Measurements from ENCODE around the gene ESPNL.

The ESPNL gene

GRCh38 chr2:238142382-238143205, 42.5 kb downstream of the ESPNL start:
- no peak for DNase-seq

DNA sequence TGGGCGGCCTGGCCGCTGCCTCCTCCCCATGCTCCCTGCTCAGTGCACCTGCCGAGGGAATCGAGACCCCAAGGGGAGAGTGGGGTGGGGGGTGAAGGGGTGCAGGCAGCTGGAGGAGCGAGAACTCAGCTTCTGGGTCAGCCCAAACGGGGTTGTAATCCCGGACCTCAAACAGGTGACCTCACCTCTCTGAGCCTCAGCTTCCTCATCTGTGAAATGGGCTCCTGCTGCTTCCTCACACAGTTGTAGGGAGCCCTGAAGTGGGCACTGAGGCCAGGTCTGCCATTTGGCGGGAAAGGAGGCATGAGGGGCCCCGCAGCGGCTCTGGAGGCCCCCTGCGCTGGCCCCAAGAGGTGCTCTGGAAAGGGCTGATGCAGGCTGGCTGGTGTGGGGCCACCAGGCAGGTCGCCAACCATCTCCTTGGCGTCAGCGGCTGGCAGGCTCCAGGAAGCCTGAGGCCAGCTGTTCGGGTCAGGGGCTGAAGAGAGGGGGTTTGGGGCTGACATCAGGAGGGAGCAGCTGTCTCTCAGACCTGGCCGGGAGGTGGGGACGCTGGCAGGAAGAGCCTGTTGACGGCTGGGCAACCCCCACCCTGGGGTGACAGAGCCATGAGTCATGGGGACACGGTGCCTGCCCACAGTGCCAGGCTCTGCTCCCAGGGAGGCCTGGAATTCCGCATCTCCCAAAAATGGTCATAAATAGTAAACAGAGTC, 43.3 kb downstream of the ESPNL start:
- no peak for DNase-seq

DNA sequence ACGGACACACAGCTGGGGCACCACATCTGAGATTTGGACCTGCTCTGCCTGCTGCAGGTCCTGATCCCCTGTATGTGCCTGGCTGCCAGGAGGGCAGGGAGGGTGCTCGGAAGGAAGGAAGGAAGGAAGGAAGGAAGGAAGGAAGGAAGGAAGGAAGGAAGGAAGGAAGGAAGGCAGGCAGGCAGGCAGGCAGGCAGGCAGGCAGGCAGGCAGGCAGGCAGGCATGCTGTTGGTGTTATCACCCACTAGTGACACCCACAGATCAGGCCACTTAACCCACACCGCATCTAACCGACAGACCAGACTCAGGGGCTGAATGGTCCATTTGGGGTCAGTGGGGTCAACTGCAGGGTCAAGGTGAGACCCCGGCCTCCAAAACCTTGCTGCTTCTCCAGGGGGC, 44.1 kb downstream of the ESPNL start:
- DNase-seq: no peak

DNA sequence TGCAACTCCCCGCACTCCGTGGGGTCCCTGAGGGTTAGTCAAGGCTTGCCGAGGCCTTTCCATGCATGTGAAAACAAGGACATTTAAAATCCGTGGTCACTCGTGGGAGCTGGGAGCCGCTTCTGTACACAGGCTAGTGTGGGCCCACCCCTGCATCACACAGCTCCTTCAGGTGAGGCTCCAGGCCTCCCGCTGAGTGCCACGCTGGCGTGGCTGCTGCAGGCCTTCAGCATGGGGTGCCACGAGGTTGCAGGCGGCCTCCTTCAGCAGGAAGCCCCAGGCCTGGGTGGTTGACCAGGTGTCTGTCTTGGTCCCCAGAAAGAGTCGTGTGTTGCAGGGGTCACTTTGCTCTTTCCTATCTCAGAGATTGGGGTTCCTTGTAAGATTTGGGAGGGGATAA, 44.9 kb downstream of the ESPNL start:
- no peak for DNase-seq

DNA sequence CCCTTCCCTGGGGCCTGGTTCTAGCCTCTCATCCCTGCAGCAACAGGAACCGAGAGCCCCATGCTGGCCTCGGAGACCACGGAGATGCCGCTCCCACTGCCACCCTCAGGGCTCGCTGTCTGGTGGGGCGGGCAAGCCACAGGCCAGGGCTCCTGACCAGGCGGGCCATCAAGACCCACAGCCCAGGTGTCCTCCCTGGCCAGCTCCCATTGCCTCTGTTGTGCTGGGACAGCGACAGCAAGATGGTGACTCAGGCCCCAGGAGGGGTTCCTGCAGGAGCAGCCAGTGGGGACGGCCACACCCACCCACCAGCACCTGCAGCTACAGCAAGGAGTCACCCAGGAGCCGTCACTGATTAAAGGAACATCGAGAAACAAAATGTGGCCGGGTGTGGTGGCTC, 45.7 kb downstream of the ESPNL start:
- no peak for DNase-seq

DNA sequence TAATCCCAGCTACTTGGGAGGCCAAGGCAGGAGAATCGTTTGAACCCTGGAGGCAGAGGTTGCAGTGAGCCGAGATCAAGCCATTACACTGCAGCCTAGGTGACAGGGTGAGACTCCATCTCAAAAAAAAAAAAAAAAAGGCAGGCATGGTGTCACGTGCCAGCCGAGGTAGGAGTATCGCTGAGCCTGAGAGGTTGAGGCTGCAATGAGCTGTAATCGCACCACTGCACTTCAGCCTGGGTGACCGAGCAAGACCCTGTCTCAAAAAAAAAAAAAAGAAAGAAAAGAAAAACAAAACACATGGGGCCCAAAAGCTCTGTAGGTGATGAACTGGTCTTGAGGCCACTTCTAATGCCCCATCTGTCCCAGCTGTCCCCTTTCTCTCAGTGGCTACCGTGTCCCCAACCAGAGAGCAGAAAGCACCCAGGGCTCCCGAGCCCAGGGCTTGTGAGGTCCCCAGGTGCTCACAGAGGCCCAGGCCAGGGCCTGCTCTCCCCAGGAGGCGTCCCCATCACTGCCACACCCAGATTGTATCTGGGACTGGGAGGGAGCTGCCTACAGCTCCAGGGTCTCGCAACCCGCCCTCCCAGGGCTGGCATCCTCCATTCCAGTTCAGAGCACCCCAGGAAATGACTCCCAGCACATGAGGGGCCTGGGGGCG, 46.9 kb downstream of the ESPNL start:
- no peak for DNase-seq

- no peak for DNase-seq
Observed at GRCh38 chr2:238148981-238149380, 48.8 kb downstream of the ESPNL start.

- DNase-seq: no peak
Observed at GRCh38 chr2:238149841-238150572, 49.9 kb downstream of the ESPNL start.

DNA sequence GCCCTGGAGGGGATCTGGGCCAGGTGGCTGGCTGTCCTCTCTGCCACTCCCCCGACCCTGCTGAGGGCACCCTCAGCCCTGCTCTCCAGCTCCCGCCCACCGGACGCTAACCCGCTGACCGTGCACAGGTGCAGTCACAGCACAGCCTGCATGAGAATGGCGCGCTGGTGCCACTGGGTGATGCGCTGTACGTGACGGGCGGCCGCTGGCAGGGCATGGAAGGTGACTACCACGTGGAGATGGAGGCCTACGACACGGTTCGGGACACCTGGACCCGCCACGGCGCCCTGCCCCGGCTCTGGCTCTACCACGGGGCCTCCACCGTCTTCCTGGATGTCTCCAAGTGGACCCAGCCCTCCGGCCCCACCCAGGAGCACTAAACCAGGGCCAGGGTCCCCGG, 50.5 kb downstream of the ESPNL start:
- DNase-seq: no peak

GRCh38 chr2:238151205-238151604, 51.1 kb downstream of the ESPNL start:
- no peak for DNase-seq

- DNase-seq: no peak
Observed at GRCh38 chr2:238151628-238152235, 51.6 kb downstream of the ESPNL start.

- no peak for DNase-seq
Observed at GRCh38 chr2:238152771-238153688, 52.9 kb downstream of the ESPNL start.

DNA sequence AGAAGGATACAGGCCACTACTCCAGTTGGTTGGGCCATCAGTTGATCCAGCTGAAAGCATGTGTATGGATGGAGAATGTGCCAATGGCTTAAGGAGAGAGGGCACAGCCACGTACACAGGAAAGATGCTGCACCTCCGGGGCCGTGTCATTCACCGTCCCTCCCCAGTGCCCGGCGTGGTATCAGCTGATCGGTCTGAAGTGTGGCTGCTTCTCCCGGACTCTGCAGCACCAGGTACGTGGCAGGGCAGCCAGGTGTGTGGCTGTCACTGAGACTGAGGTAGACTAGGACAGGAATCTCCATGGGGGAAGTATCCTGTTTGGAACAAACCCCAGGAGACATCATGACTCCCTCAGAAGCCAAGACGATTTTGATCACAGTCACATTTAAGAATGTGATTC, 54.4 kb downstream of the ESPNL start:
- DNase-seq: no peak

DNA sequence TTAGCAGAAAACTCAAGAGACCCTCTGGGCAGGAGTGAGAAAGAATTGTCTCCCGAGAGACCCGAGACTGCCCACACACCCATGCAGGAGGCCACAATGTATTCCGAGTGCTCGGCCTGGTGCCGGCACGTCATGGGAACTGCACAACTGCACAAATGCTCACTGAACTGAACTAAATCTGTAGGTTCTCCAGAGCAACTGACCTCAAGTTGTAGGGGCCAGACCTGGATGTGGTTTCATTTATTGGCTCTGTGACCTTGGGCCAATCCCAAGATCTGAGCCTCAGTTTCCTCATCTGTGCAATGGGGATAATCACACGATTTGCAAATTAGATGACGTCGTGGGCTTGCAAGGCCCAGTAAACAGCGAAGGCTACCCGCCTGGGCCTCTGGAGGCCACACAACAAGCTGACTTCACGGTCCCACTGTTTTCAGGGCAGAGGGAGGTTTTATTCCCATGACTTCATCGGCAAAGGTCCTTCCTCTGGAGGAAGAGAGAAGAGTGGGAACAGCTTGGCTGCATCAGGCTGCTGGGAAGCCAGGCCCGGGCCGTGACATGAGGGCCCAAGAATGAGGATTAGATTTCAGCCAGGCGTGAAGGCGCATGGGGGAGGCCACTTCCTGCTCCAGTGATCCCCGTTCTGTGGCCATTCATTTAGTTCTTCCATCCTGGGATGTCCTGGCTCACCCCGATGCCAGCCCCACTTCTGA, 55.1 kb downstream of the ESPNL start:
- no peak for DNase-seq

DNA sequence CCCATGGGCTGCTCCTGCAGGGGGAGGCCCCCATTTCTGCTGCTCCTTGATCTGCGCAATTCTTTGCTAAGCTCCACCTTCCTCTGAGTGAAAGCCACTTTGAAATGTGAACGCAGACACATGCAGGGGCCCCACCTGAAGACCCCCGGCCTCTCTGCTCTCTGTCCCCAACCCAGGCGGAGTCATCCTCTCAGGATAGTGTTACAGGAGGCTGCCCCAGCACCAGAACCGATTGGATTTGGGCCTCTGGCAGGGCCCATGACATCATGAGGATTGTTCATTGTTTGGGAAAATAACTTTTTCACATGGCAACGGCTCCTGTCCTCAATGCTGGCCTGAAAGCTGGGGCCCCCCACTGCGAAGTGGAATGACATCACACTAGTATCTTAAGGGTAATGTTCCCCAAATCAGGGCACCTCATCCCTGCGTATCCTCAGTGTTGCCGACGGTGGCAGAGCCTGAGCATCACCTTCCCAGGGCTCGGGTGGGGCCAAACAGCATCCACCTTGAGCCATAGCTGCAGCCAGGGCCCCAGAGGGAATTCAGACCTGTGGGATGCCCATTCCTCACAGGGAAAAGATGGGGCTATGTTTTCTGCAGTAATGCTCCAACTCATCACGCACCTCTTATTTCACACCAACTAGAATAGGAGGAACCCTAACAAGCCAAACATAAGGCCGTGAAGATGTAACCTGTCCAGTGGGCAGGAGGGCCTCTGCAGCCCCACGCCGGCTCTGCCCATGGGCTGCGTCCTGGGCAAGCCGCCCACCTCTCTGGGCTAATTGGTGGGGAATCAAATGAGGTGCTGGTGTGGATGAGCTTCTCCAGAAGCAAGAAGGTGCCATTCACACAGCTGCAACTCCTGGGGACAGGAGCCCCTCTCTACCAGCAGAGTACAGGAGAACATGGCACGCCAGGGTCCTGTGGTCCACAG, 55.9 kb downstream of the ESPNL start:
- DNase-seq: no peak

- DNase-seq: no peak
Observed at GRCh38 chr2:238157506-238158017, 57.4 kb downstream of the ESPNL start.

GRCh38 chr2:238158018-238158508, 57.9 kb downstream of the ESPNL start:
- DNase-seq: no peak

DNA sequence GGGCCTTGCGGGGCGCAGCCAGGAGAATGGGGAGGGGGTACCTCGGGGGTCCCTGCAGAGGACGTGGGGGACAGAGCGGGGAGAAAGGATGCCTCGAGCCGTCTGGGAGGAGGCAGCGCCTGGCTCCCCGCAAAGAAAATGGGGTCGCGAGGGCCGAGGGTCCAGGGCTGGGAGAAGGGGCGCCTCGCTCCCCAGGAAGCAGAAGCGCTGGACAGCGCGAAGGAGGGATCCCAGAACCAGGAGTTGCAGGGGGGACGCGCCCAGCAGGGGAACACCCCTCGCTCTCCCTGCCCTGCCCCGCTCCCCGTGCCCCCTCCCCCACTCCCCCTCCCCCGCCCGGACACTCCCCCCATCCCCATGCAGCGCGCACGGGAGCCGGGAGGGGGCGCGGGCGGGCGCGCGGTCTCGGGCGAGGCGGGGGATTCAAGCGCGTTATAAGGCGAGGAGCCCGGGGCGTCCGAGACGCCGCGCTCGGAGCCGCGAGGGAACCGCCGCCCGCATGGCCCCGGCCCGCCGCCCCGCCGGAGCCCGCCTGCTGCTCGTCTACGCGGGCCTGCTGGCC, 58.5 kb downstream of the ESPNL start, which contains the start of gene ERFE:
Gene ERFE, plus strand, starts transcription at position 462 of the 562 bp plus-strand sequence. Its CDS starts 38 bp downstream, at position 500.
- DNase-seq: peak; percentile 12

DNA sequence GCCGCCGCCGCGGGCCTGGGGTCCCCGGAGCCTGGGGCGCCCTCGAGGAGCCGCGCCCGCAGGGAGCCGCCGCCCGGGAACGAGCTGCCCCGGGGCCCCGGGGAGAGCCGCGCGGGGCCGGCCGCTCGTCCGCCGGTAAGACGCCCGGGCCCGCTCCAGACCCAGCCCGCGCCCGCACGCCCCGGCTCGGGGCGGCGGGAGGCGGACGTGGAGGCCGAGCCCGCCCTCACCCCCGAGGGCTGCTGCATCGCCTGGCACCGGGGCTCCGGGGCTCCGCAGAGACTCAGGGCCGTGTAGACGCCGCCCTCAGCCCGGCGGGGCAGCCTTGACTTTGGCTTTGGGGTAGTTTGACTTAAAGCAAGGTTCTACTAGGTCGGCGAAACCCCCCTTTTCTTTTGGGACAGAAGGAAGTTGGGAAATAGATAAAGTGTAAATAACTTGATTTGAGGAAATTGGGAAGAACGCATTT, 59.0 kb downstream of the ESPNL start:
- no peak for DNase-seq

Data from activated effector memory CD4-positive, alpha-beta T cell treated with Interleukin-2 at 50 U/mL for 16 hours (primary cell).